GM23338 (cell line): ENCODE data around the gene TXNRD3.

Experiments used
- CREB1 ChIP-seq: fragments of 250-450 bp; sonication (Bioruptor Pico); IDR thresholded peaks from 2 replicates; pipeline ENCODE4 v1.5.0; 2020; ENCODE audit warnings: low read depth, mild to moderate bottlenecking, moderate library complexity
- CTCF ChIP-seq, 2 experiments: fragments of 200-600 bp in 1 of 2; sonication (generic) in 1 of 2; conservative IDR thresholded peaks; 2 replicates each; pipeline versions ENCODE4 v1.5.1 to v1.6.1; 2016 to 2017; ENCODE audit warnings: antibody characterized with exemption in 2 of 2, low read depth in 2 of 2, mild to moderate bottlenecking in 2 of 2, moderate library complexity in 1 of 2
- ETS1 ChIP-seq: IDR thresholded peaks from 2 replicates; pipeline ENCODE4 v1.6.1; 2016; ENCODE audit warnings: antibody characterized with exemption
- EZH2 ChIP-seq: fragments of 200-600 bp; sonication (generic); IDR thresholded peaks from one replicate; pipeline ENCODE4 v1.8.0; 2017; ENCODE audit warnings: antibody characterized with exemption, mild to moderate bottlenecking, low read depth; ENCODE audit not compliant: unreplicated experiment
- EZH2phosphoT487 ChIP-seq: fragments of 200-600 bp; sonication (generic); IDR thresholded peaks from one replicate; pipeline ENCODE4 v1.8.1; 2018; ENCODE audit warnings: antibody characterized with exemption; ENCODE audit not compliant: unreplicated experiment
- JUNB ChIP-seq: IDR thresholded peaks from one replicate; pipeline ENCODE4 v1.6.1; 2016; ENCODE audit warnings: antibody characterized with exemption; ENCODE audit not compliant: unreplicated experiment
- POLR2AphosphoS5 ChIP-seq: IDR thresholded peaks from 2 replicates; pipeline ENCODE4 v1.6.1; 2016; ENCODE audit warnings: antibody characterized with exemption, low read depth
- REST ChIP-seq: IDR thresholded peaks from one replicate; pipeline ENCODE4 v1.6.1; 2018; ENCODE audit warnings: antibody characterized with exemption; ENCODE audit not compliant: unreplicated experiment
- STAT1 ChIP-seq: IDR thresholded peaks from one replicate; pipeline ENCODE4 v1.6.1; 2016; ENCODE audit warnings: antibody characterized with exemption; ENCODE audit not compliant: unreplicated experiment
- ZNF114 ChIP-seq: fragments of 250-450 bp; sonication (Bioruptor Pico); IDR thresholded peaks from 2 replicates; pipeline ENCODE4 v1.5.0; 2020; ENCODE audit warnings: mild to moderate bottlenecking, moderate library complexity
- ZNF331 ChIP-seq: fragments of 250-450 bp; sonication (Bioruptor Pico); IDR thresholded peaks from 2 replicates; pipeline ENCODE4 v1.5.0; 2020; ENCODE audit warnings: low read depth, mild to moderate bottlenecking, moderate library complexity
- ZNF462 ChIP-seq: fragments of 250-450 bp; sonication (Bioruptor Pico); IDR thresholded peaks from 2 replicates; pipeline ENCODE4 v1.5.0; 2020; ENCODE audit warnings: mild to moderate bottlenecking, moderate library complexity

- TF ChIP-seq CTCF (conservative IDR thresholded peaks at IDR 0.05; ENCODE audit: low read depth in 2 of 2) (no peak), EZH2phosphoT487 (no peak), REST (no peak), JUNB (no peak), EZH2 (no peak), STAT1 (no peak), CREB1 (no peak), POLR2AphosphoS5 (no peak), ETS1 (no peak), ZNF114 (no peak), ZNF462 (CRISPR knock-in tag) (no peak), ZNF331 (CRISPR knock-in tag) (no peak)
Observed at GRCh38 chr3:126658584-126658983, 3.7 kb upstream of the TXNRD3 start.
